Adipose tissue (tissue), 3 donors: Measurements from ENCODE around the gene ATXN7L3. TPM values are rescaled to one million over a fixed set of nuclear protein-coding genes. Genes with fewer than 3 reads are reported as not detected.

Experiments
- H3K27ac ChIP-seq: one replicate; pipeline ENCODE4 v1.5.1; 2013; ENCODE audit warnings: low read depth, low read length
- WGBS, 3 donors: extraction: QIAGEN DNeasy Blood & Tissue Kit; methylation state at CpG; one replicate each; pipeline ENCODE4 v1.1.7; 2013; 5-methylcytosine and 5-hydroxymethylcytosine counted together
- polyA plus RNA-seq, 3 donors: library from polyadenylated mRNA; stranded (reverse); fragments of 200-250 nt; gene quantifications; one replicate each; pipeline ENCODE4 v1.2.3, GENCODE V29; 2013
- donor health status: healthy with polysubstance abuse.
- donor health status: Bipolar disorder and iron deficiency.
- donor health status: healthy.

Gene ATXN7L3
- polyA plus RNA-seq, 3 donors: 14.5 to 34.8 (median 28.1) TPM

- WGBS, 3 donors: 1 to 2% (median 2%) methylated on average over 32 of the region's 32 CpGs
- peak overlapping the region; percentile 67 for H3K27ac ChIP-seq
These were observed 12.4 kb downstream of the ATXN7L3 start for GRCh38 chr17:44187131-44187899.

GRCh38 chr17:44186307-44187130 lies 13.2 kb downstream of the ATXN7L3 start, which contains the start of gene TMUB2:
Gene TMUB2, plus strand, starts transcription at chr17:44186972. Its CDS starts 737 bp downstream, at chr17:44187709.
- WGBS, 3 donors: 0 to 1% (median 1%) methylated on average over 50 of the region's 50 CpGs
- H3K27ac ChIP-seq: peak within 1 kb of the TSS; percentile 67

- WGBS, 3 donors: 79 to 87% (median 86%) methylated on average over 8 of the region's 8 CpGs
- no peak overlapping the region for H3K27ac ChIP-seq
These were observed 15.4 kb downstream of the ATXN7L3 start for GRCh38 chr17:44184212-44184810.

GRCh38 chr17:44183024-44183423 lies 16.7 kb downstream of the ATXN7L3 start:
- H3K27ac ChIP-seq: no peak overlapping the region
- whole genome bisulfite sequencing, 3 donors: 84 to 94% (median 86%) methylated on average over 2 of the region's 2 CpGs

- no peak overlapping the region for H3K27ac ChIP-seq
- 90 to 95% (median 94%) methylated on average over 14 of the region's 14 CpGs for WGBS, 3 donors
These were observed 21.6 kb downstream of the ATXN7L3 start for GRCh38 chr17:44178133-44178532.

- WGBS, 3 donors: 90 to 96% (median 93%) methylated on average over 4 of the region's 4 CpGs
These were observed 22.0 kb downstream of the ATXN7L3 start for GRCh38 chr17:44177640-44178039.

GRCh38 chr17:44176671-44177501 lies 22.8 kb downstream of the ATXN7L3 start:
- no peak overlapping the region for H3K27ac ChIP-seq
- WGBS, 3 donors: 93 to 95% (median 94%) methylated on average over 47 to 54 of the region's 54 CpGs

More at GRCh38 chr17:44177640-44178039, 22.0 kb downstream of the ATXN7L3 start:
- H3K27ac ChIP-seq: no peak overlapping the region

- no peak overlapping the region for H3K27ac ChIP-seq
- 94 to 97% (median 94%) methylated on average over 1 of the region's 1 CpG for WGBS, 3 donors
These were observed 23.4 kb downstream of the ATXN7L3 start for GRCh38 chr17:44176257-44176656.

GRCh38 chr17:44174427-44174826 lies 25.3 kb downstream of the ATXN7L3 start:
- 95 to 98% (median 98%) methylated on average over 2 of the region's 2 CpGs for whole genome bisulfite sequencing, 3 donors
- no peak overlapping the region for H3K27ac ChIP-seq

- no peak overlapping the region for H3K27ac ChIP-seq
- 76 to 82% (median 80%) methylated on average over 17 of the region's 17 CpGs for WGBS, 3 donors
These were observed 27.7 kb downstream of the ATXN7L3 start for GRCh38 chr17:44171931-44172455.

GRCh38 chr17:44170499-44171201 lies 29.0 kb downstream of the ATXN7L3 start, which contains the start of gene ASB16:
Gene ASB16, plus strand, starts transcription at chr17:44170704. Its CDS starts 86 bp downstream, at chr17:44170790.
- no peak within 1 kb of the TSS for H3K27ac ChIP-seq
- WGBS, 3 donors: 14 to 45% (median 31%) methylated on average over 19 to 21 of the region's 21 CpGs

- 44 to 66% (median 59%) methylated on average over 5 of the region's 5 CpGs for WGBS, 3 donors
- no peak overlapping the region for H3K27ac ChIP-seq
These were observed 29.6 kb downstream of the ATXN7L3 start for GRCh38 chr17:44170135-44170498.

- 81 to 88% (median 85%) methylated on average over 7 of the region's 7 CpGs for WGBS, 3 donors
- H3K27ac ChIP-seq: no peak overlapping the region
These were observed 32.4 kb downstream of the ATXN7L3 start for GRCh38 chr17:44167181-44167861.

GRCh38 chr17:44164476-44164875 lies 35.2 kb downstream of the ATXN7L3 start:
- WGBS, 3 donors: 89 to 93% (median 93%) methylated on average over 1 of the region's 1 CpG
- H3K27ac ChIP-seq: no peak overlapping the region

GRCh38 chr17:44159519-44160210 lies 40.0 kb downstream of the ATXN7L3 start:
- WGBS, 3 donors: 84 to 92% (median 89%) methylated on average over 15 of the region's 15 CpGs

GRCh38 chr17:44155488-44155887 lies 44.2 kb downstream of the ATXN7L3 start:
- 83 to 96% (median 83%) methylated on average over 2 of the region's 2 CpGs for WGBS, 3 donors
- H3K27ac ChIP-seq: no peak overlapping the region

More at GRCh38 chr17:44159519-44160210, 40.0 kb downstream of the ATXN7L3 start:
- H3K27ac ChIP-seq: no peak overlapping the region
